ENCODE data around the gene ALPK3.

GRCh38 chr15:84899750-84900149 lies 82.6 kb downstream of the ALPK3 start:
- TF ChIP-seq CTCF (IDR thresholded peaks at IDR 0.05) = no peak
- no peak for TF ChIP-seq EZH2 (IDR thresholded peaks at IDR 0.05)

All from neural progenitor cell (in vitro differentiated cells).